GM21528 (cell line): ENCODE data around the gene SNAP23.
"Not testable (repeated sequence)": the region's sequence is repeated elsewhere in the genome, so short reads cannot be mapped to it uniquely, and the experiment has no call there.

ENCODE experiments used
- ATAC-seq: cut with Tn5 transposase; IDR thresholded peaks from one replicate; pipeline ENCODE4 v1.9.1; 2021; ENCODE audit warnings: mild to moderate bottlenecking, moderate library complexity; ENCODE audit not compliant: unreplicated experiment, low FRiP score

The SNAP23 gene

GRCh38 chr15:42553554-42553953 is 58.1 kb downstream of the SNAP23 start:
- no peak for ATAC-seq

- not testable (repeated sequence) for ATAC-seq
Observed at GRCh38 chr15:42556550-42557207, 61.2 kb downstream of the SNAP23 start.

GRCh38 chr15:42558739-42559138 is 63.3 kb downstream of the SNAP23 start:
- no peak for ATAC-seq

- ATAC-seq = peak; percentile 91
Observed at GRCh38 chr15:42575188-42576039, 80.0 kb downstream of the SNAP23 start, which contains the start of gene STARD9. TSS of gene STARD9 (plus strand) at chr15:42575606. CDS start at chr15:42575716, 110 bp downstream.

- no peak for ATAC-seq
Observed at GRCh38 chr15:42576040-42576594, 80.7 kb downstream of the SNAP23 start.

GRCh38 chr15:42576776-42577175 is 81.3 kb downstream of the SNAP23 start:
- no peak for ATAC-seq

- ATAC-seq = no peak
Observed at GRCh38 chr15:42577514-42578031, 82.1 kb downstream of the SNAP23 start.

GRCh38 chr15:42578984-42579537 is 83.6 kb downstream of the SNAP23 start:
- ATAC-seq = no peak

GRCh38 chr15:42581272-42581730 is 85.9 kb downstream of the SNAP23 start:
- ATAC-seq = peak; percentile 74
